ENCODE data around the gene KCNQ2. TPM values are rescaled to one million over a fixed set of nuclear protein-coding genes. Genes with fewer than 3 reads are reported as not detected.

KCNQ2 gene
- total RNA-seq, 1 experiment from 2014 or later: 0.25 TPM

- no peaks in the 10 kb centered on the region for H3K4me1 Mint-ChIP-seq (ENCODE audit: low read depth, unreplicated experiment)
- H3K27me3 Mint-ChIP-seq (ENCODE audit: insufficient read depth, unreplicated experiment): peaks cover 10% of the 10 kb centered on the region
- H3K36me3 Mint-ChIP-seq (ENCODE audit: insufficient read depth, unreplicated experiment): peaks cover 11% of the 10 kb centered on the region
- TF ChIP-seq, protein P1, sequence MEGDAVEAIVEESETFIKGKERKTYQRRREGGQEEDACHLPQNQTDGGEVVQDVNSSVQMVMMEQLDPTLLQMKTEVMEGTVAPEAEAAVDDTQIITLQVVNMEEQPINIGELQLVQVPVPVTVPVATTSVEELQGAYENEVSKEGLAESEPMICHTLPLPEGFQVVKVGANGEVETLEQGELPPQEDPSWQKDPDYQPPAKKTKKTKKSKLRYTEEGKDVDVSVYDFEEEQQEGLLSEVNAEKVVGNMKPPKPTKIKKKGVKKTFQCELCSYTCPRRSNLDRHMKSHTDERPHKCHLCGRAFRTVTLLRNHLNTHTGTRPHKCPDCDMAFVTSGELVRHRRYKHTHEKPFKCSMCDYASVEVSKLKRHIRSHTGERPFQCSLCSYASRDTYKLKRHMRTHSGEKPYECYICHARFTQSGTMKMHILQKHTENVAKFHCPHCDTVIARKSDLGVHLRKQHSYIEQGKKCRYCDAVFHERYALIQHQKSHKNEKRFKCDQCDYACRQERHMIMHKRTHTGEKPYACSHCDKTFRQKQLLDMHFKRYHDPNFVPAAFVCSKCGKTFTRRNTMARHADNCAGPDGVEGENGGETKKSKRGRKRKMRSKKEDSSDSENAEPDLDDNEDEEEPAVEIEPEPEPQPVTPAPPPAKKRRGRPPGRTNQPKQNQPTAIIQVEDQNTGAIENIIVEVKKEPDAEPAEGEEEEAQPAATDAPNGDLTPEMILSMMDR (IDR thresholded peaks at IDR 0.05; ENCODE audit: insufficient read depth in 1 of 2, low read depth in 1 of 2, low read length in 1 of 2, severe bottlenecking in 1 of 2, unreplicated experiment in 1 of 2): no peak
- no TSS peak for BruUV-seq (replicated peaks)
- no peak for DNase-seq
- H3K9me3 Mint-ChIP-seq (ENCODE audit: unreplicated experiment): no peaks in the 10 kb centered on the region
- Histone ChIP-seq H3K27me3 (replicated peaks; ENCODE audit: control insufficient read depth, insufficient read depth, low read length) (no peaks in the 10 kb centered on the region), H3K36me3 (ENCODE audit: control insufficient read depth, insufficient read depth, low read length) (no peaks in the 10 kb centered on the region), H3K9me3 (no peaks in the 10 kb centered on the region; the same call in 1 of the 2 replicates), H3K4me3 (ENCODE audit: low read depth, low read length) (no peak overlapping the region), H3K4me1 (peaks cover 6% of the 10 kb centered on the region)
- H3K27ac Mint-ChIP-seq (ENCODE audit: unreplicated experiment): no peak overlapping the region
- intact Hi-C loops (cut with micrococcal nuclease; ENCODE audit: unreplicated experiment): no loop called here
- ChIA-PET CTCF (interaction anchor here (0.6 to 1.0 kb wide), 2 partner anchors 9 to 17 kb away, joined by 4 to 7 read pairs; no protein-coding TSS in a partner anchor), POLR2A (no interaction called here)
- no peak overlapping the region for H3K4me3 Mint-ChIP-seq (ENCODE audit: unreplicated experiment)
These were observed 36.9 kb downstream of the KCNQ2 start for GRCh38 chr20:63435552-63435951.

DNA sequence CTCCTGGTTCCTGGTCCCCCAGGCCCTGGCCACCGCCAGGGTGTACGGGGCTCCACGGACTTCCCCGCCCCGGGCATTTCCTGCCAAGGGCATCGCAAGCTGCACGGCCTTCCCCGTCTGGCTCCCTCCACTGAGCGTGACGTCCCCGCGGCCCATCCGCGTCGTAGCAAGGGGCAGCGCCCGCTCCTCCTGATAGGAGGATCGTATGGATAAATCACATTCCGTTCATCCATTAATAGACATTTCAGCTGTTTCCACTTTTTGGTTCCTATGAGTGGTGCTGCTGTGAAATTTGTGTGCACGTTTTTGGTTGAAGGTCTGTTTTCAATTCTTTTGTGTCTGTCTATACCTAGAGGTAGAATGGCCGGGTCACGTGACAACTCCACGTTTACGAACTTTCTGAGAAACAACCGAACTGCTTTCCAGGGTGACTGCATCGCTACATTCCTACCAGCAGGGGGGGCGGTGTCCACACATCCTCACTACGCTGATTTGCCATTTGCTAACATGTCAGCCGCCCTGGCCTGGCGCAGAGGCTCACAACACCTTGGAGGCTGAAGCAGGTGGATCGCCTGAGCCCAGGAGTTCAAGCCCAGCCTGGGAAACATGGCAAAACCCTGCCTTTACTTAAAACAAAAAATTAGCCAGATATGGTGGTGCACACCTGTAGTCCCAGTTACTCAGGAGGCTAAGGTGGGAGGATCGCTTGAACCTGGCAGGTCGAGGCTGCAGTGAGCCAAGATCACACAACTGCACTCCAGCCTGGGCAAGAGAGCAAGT is 37.7 kb downstream of the KCNQ2 start:
- peak overlapping the region; percentile 51 for H3K27ac Mint-ChIP-seq (ENCODE audit: unreplicated experiment)
- no TSS peak for BruUV-seq (replicated peaks)
- intact Hi-C loops (cut with micrococcal nuclease; ENCODE audit: unreplicated experiment): no loop called here

More for the DNA sequence above, 37.7 kb downstream of the KCNQ2 start:
- ChIA-PET POLR2A (interaction anchor here (0.5 kb wide), 1 partner anchor 1135 kb away, joined by 3 read pairs; no protein-coding TSS in a partner anchor), CTCF (interaction anchor here (0.6 kb wide), 1 partner anchor 9 kb away, joined by 4 read pairs; no protein-coding TSS in a partner anchor)
- DNase-seq: peak; percentile 90 to 91
- Mint-ChIP-seq H3K4me1 (ENCODE audit: low read depth, unreplicated experiment) (no peaks in the 10 kb centered on the region), H3K4me3 (ENCODE audit: unreplicated experiment) (no peak overlapping the region), H3K9me3 (ENCODE audit: unreplicated experiment) (no peaks in the 10 kb centered on the region), H3K36me3 (ENCODE audit: insufficient read depth, unreplicated experiment) (peaks cover 11% of the 10 kb centered on the region), H3K27me3 (ENCODE audit: insufficient read depth, unreplicated experiment) (peaks cover 10% of the 10 kb centered on the region)
- H3K4me1 ChIP-seq: peaks cover 6% of the 10 kb centered on the region
- no peaks in the 10 kb centered on the region for H3K36me3 ChIP-seq (ENCODE audit: control insufficient read depth, insufficient read depth, low read length)
- H3K9me3 ChIP-seq: no peaks in the 10 kb centered on the region; the same call in 1 of the 2 replicates
- no peak overlapping the region for H3K4me3 ChIP-seq (ENCODE audit: low read depth, low read length)
- no peaks in the 10 kb centered on the region for H3K27me3 ChIP-seq (replicated peaks; ENCODE audit: control insufficient read depth, insufficient read depth, low read length)
- TF ChIP-seq, protein P1 (IDR thresholded peaks at IDR 0.05; ENCODE audit: insufficient read depth in 1 of 2, low read depth in 1 of 2, low read length in 1 of 2, severe bottlenecking in 1 of 2, unreplicated experiment in 1 of 2): peak; percentile 88 to 98

Measured in Caco-2 (cell line).